ENCODE results near the gene KHK.

The KHK gene

GRCh38 chr2:27102329-27102728, 15.8 kb downstream of the KHK start:
- H4K12ac ChIP-seq (ENCODE audit: low read depth, low read length): no peak overlapping the region
- peaks cover 1% of the 10 kb centered on the region for H3K79me1 ChIP-seq (ENCODE audit: low read length)
- no peak overlapping the region for H2BK120ac ChIP-seq (ENCODE audit: insufficient read depth, low read length, poor library complexity)
- no peaks in the 10 kb centered on the region for H3K36me3 ChIP-seq (ENCODE audit: control insufficient read depth in 1 of 2, insufficient read depth in 2 of 2, low read length in 2 of 2)
- no peak overlapping the region for H4K91ac ChIP-seq (ENCODE audit: low read depth, low read length)
- H3K79me2 ChIP-seq (ENCODE audit: control insufficient read depth, insufficient read depth, low read length, poor library complexity): no peaks in the 10 kb centered on the region
- H3K4me3 ChIP-seq (ENCODE audit: low read depth, low read length): no peak overlapping the region
- no peak for DNase-seq
- H3K4me2 ChIP-seq (ENCODE audit: low read length): no peak overlapping the region
- no CpG with 5 or more reads among the region's 5 CpGs for WGBS (ENCODE audit: extremely low coverage, insufficient coverage, insufficient read length)
- no peak overlapping the region for H3K14ac ChIP-seq (ENCODE audit: low read length)
- H2AK5ac ChIP-seq (ENCODE audit: low read length): no peak overlapping the region
- H3K27me3 ChIP-seq (ENCODE audit: insufficient read depth, low read length): no peaks in the 10 kb centered on the region
- H3K9me3 ChIP-seq (ENCODE audit: insufficient read depth, low read depth, low read length): no peaks in the 10 kb centered on the region
- H3K18ac ChIP-seq (ENCODE audit: low read length): no peak overlapping the region
- H3K4me1 ChIP-seq (ENCODE audit: control insufficient read depth in 1 of 2, insufficient read depth in 2 of 2, low read length in 2 of 2): no peaks in the 10 kb centered on the region
- H3K4ac ChIP-seq (ENCODE audit: low read depth, low read length): no peak overlapping the region
- H4K8ac ChIP-seq (ENCODE audit: low read depth, low read length): no peak overlapping the region
- no peak overlapping the region for H2AFZ ChIP-seq (ENCODE audit: insufficient read depth, low read length, poor library complexity)
- no peak overlapping the region for H2BK12ac ChIP-seq (ENCODE audit: low read length)
- H3K9ac ChIP-seq (ENCODE audit: low read length): no peak overlapping the region
- no peak overlapping the region for H3K23ac ChIP-seq (ENCODE audit: low read length)
- H2BK5ac ChIP-seq (ENCODE audit: low read depth, low read length, poor library complexity): no peak overlapping the region
- H3K27ac ChIP-seq (ENCODE audit: low read depth, low read length): no peak overlapping the region

- Histone ChIP-seq H2BK12ac (ENCODE audit: low read length) (no peak overlapping the region), H4K91ac (ENCODE audit: low read depth, low read length) (no peak overlapping the region), H2BK5ac (ENCODE audit: low read depth, low read length, poor library complexity) (no peak overlapping the region), H3K27me3 (ENCODE audit: insufficient read depth, low read length) (no peaks in the 10 kb centered on the region), H2AFZ (ENCODE audit: insufficient read depth, low read length, poor library complexity) (no peak overlapping the region), H2AK5ac (ENCODE audit: low read length) (no peak overlapping the region), H3K4me2 (ENCODE audit: low read length) (no peak overlapping the region), H3K4ac (ENCODE audit: low read depth, low read length) (no peak overlapping the region), H3K27ac (ENCODE audit: low read depth, low read length) (no peak overlapping the region), H3K79me2 (ENCODE audit: control insufficient read depth, insufficient read depth, low read length, poor library complexity) (no peaks in the 10 kb centered on the region), H4K8ac (ENCODE audit: low read depth, low read length) (no peak overlapping the region), H3K18ac (ENCODE audit: low read length) (no peak overlapping the region), H3K36me3 (ENCODE audit: control insufficient read depth in 1 of 2, insufficient read depth in 2 of 2, low read length in 2 of 2) (no peaks in the 10 kb centered on the region), H3K9me3 (ENCODE audit: insufficient read depth, low read depth, low read length) (no peaks in the 10 kb centered on the region), H3K9ac (ENCODE audit: low read length) (no peak overlapping the region), H3K23ac (ENCODE audit: low read length) (no peak overlapping the region), H3K79me1 (ENCODE audit: low read length) (no peaks in the 10 kb centered on the region), H3K14ac (ENCODE audit: low read length) (no peak overlapping the region), H3K4me3 (ENCODE audit: low read depth, low read length) (no peak overlapping the region), H2BK120ac (ENCODE audit: insufficient read depth, low read length, poor library complexity) (no peak overlapping the region), H4K12ac (ENCODE audit: low read depth, low read length) (no peak overlapping the region), H3K4me1 (ENCODE audit: control insufficient read depth in 1 of 2, insufficient read depth in 2 of 2, low read length in 2 of 2) (no peaks in the 10 kb centered on the region)
- DNase-seq: no peak
- no CpG with 5 or more reads among the region's 3 CpGs for WGBS (ENCODE audit: extremely low coverage, insufficient coverage, insufficient read length)
These were observed 19.4 kb downstream of the KHK start for GRCh38 chr2:27105981-27106380.

- H3K4me1 ChIP-seq (ENCODE audit: control insufficient read depth in 1 of 2, insufficient read depth in 2 of 2, low read length in 2 of 2): no peaks in the 10 kb centered on the region
- H2BK120ac ChIP-seq (ENCODE audit: insufficient read depth, low read length, poor library complexity): no peak overlapping the region
- H3K9ac ChIP-seq (ENCODE audit: low read length): no peak overlapping the region
- no peak overlapping the region for H2AK5ac ChIP-seq (ENCODE audit: low read length)
- H3K27ac ChIP-seq (ENCODE audit: low read depth, low read length): no peak overlapping the region
- no peaks in the 10 kb centered on the region for H3K27me3 ChIP-seq (ENCODE audit: insufficient read depth, low read length)
- H4K91ac ChIP-seq (ENCODE audit: low read depth, low read length): no peak overlapping the region
- no peak overlapping the region for H2AFZ ChIP-seq (ENCODE audit: insufficient read depth, low read length, poor library complexity)
- no peak overlapping the region for H3K23ac ChIP-seq (ENCODE audit: low read length)
- H3K9me3 ChIP-seq (ENCODE audit: insufficient read depth, low read depth, low read length): no peaks in the 10 kb centered on the region
- no peak overlapping the region for H3K4me2 ChIP-seq (ENCODE audit: low read length)
- no peak overlapping the region for H3K4ac ChIP-seq (ENCODE audit: low read depth, low read length)
- H2BK12ac ChIP-seq (ENCODE audit: low read length): no peak overlapping the region
- no peak overlapping the region for H3K14ac ChIP-seq (ENCODE audit: low read length)
- no peak overlapping the region for H2BK5ac ChIP-seq (ENCODE audit: low read depth, low read length, poor library complexity)
- no CpG with 5 or more reads among the region's 2 CpGs for WGBS (ENCODE audit: extremely low coverage, insufficient coverage, insufficient read length)
- no peak for DNase-seq
- no peaks in the 10 kb centered on the region for H3K36me3 ChIP-seq (ENCODE audit: control insufficient read depth in 1 of 2, insufficient read depth in 2 of 2, low read length in 2 of 2)
- no peak overlapping the region for H4K12ac ChIP-seq (ENCODE audit: low read depth, low read length)
- no peaks in the 10 kb centered on the region for H3K79me1 ChIP-seq (ENCODE audit: low read length)
- H3K79me2 ChIP-seq (ENCODE audit: control insufficient read depth, insufficient read depth, low read length, poor library complexity): no peaks in the 10 kb centered on the region
- H3K18ac ChIP-seq (ENCODE audit: low read length): no peak overlapping the region
- H4K8ac ChIP-seq (ENCODE audit: low read depth, low read length): no peak overlapping the region
- no peak overlapping the region for H3K4me3 ChIP-seq (ENCODE audit: low read depth, low read length)
These were observed 21.6 kb downstream of the KHK start for GRCh38 chr2:27108221-27108620.

GRCh38 chr2:27109083-27109482, 22.5 kb downstream of the KHK start:
- Histone ChIP-seq H3K4me2 (ENCODE audit: low read length) (no peak overlapping the region), H3K36me3 (ENCODE audit: control insufficient read depth in 1 of 2, insufficient read depth in 2 of 2, low read length in 2 of 2) (no peaks in the 10 kb centered on the region), H3K18ac (ENCODE audit: low read length) (no peak overlapping the region), H3K9me3 (ENCODE audit: insufficient read depth, low read depth, low read length) (no peaks in the 10 kb centered on the region), H2AK5ac (ENCODE audit: low read length) (no peak overlapping the region), H3K14ac (ENCODE audit: low read length) (no peak overlapping the region), H2BK12ac (ENCODE audit: low read length) (no peak overlapping the region), H2BK5ac (ENCODE audit: low read depth, low read length, poor library complexity) (no peak overlapping the region), H3K9ac (ENCODE audit: low read length) (no peak overlapping the region), H3K79me2 (ENCODE audit: control insufficient read depth, insufficient read depth, low read length, poor library complexity) (no peaks in the 10 kb centered on the region), H3K27me3 (ENCODE audit: insufficient read depth, low read length) (no peaks in the 10 kb centered on the region), H3K23ac (ENCODE audit: low read length) (no peak overlapping the region), H2AFZ (ENCODE audit: insufficient read depth, low read length, poor library complexity) (no peak overlapping the region), H2BK120ac (ENCODE audit: insufficient read depth, low read length, poor library complexity) (no peak overlapping the region), H4K91ac (ENCODE audit: low read depth, low read length) (no peak overlapping the region), H4K8ac (ENCODE audit: low read depth, low read length) (no peak overlapping the region), H3K79me1 (ENCODE audit: low read length) (no peaks in the 10 kb centered on the region), H3K27ac (ENCODE audit: low read depth, low read length) (no peak overlapping the region), H3K4ac (ENCODE audit: low read depth, low read length) (no peak overlapping the region), H4K12ac (ENCODE audit: low read depth, low read length) (no peak overlapping the region), H3K4me1 (ENCODE audit: control insufficient read depth in 1 of 2, insufficient read depth in 2 of 2, low read length in 2 of 2) (no peaks in the 10 kb centered on the region), H3K4me3 (ENCODE audit: low read depth, low read length) (no peak overlapping the region)
- DNase-seq: no peak
- WGBS (ENCODE audit: extremely low coverage, insufficient coverage, insufficient read length): no CpG with 5 or more reads among the region's 3 CpGs

All from trophoblast cell (in vitro differentiated cells and primary cell).